GM21717 (cell line): ENCODE data around the gene DSTN.

Experiments used
- ATAC-seq: cut with Tn5 transposase; IDR thresholded peaks from one replicate; pipeline ENCODE4 v1.9.1; 2021; ENCODE audit warnings: mild to moderate bottlenecking, moderate library complexity; ENCODE audit not compliant: unreplicated experiment

DSTN gene

GRCh38 chr20:17569616-17570346, at the start of gene DSTN:
Gene DSTN, plus strand, starts transcription at chr20:17570075. Its CDS starts 134 bp downstream, at chr20:17570209.
- peak; percentile 92 for ATAC-seq

- ATAC-seq, result no peak
These were observed 49.3 kb upstream of the DSTN start for GRCh38 chr20:17520583-17520982.

GRCh38 chr20:17522528-17522927, 47.3 kb upstream of the DSTN start:
- no peak for ATAC-seq

- ATAC-seq, result no peak
These were observed 46.5 kb upstream of the DSTN start for GRCh38 chr20:17523326-17523725.

- no peak for ATAC-seq
These were observed 45.3 kb upstream of the DSTN start for GRCh38 chr20:17524560-17524959.

GRCh38 chr20:17525132-17525531, 44.7 kb upstream of the DSTN start:
- ATAC-seq, result no peak

- no peak for ATAC-seq
These were observed 44.2 kb upstream of the DSTN start for GRCh38 chr20:17525650-17526049.

- ATAC-seq, result no peak
These were observed 40.3 kb upstream of the DSTN start for GRCh38 chr20:17529586-17529985.

- no peak for ATAC-seq
These were observed 39.7 kb upstream of the DSTN start for GRCh38 chr20:17530153-17530552.

- ATAC-seq, result no peak
These were observed 38.9 kb upstream of the DSTN start, which contains the start of gene BFSP1 for GRCh38 chr20:17530716-17531664. Gene BFSP1, minus strand, starts transcription at chr20:17531379. Its CDS starts 50 bp downstream, at chr20:17531329.

GRCh38 chr20:17531665-17532025, 38.2 kb upstream of the DSTN start:
- ATAC-seq, result no peak

GRCh38 chr20:17533396-17533795, 36.5 kb upstream of the DSTN start:
- peak; percentile 48 for ATAC-seq

GRCh38 chr20:17534077-17534476, 35.8 kb upstream of the DSTN start:
- ATAC-seq, result no peak

GRCh38 chr20:17536944-17537444, 32.9 kb upstream of the DSTN start:
- ATAC-seq, result peak; percentile 76

- no peak for ATAC-seq
These were observed 31.9 kb upstream of the DSTN start for GRCh38 chr20:17537959-17538358.

GRCh38 chr20:17538517-17539170, 31.2 kb upstream of the DSTN start:
- ATAC-seq, result peak; percentile 92

- no peak for ATAC-seq
These were observed 28.3 kb upstream of the DSTN start for GRCh38 chr20:17541596-17541995.

GRCh38 chr20:17541996-17542395, 27.9 kb upstream of the DSTN start:
- ATAC-seq, result no peak

GRCh38 chr20:17542481-17542880, 27.4 kb upstream of the DSTN start:
- ATAC-seq, result no peak

- no peak for ATAC-seq
These were observed 26.9 kb upstream of the DSTN start for GRCh38 chr20:17542993-17543412.

- ATAC-seq, result no peak
These were observed 26.2 kb upstream of the DSTN start for GRCh38 chr20:17543531-17544131.
